GM12874 (cell line): ENCODE measurements around the gene PTPN7.

Source experiments
- TF ChIP-seq, protein P1 (sequence below): IDR thresholded peaks from 2 replicates; pipeline ENCODE4 v1.5.1; 2011; ENCODE audit warnings: low read depth, mild to moderate bottlenecking, control low read depth, low read length, moderate library complexity; ENCODE audit not compliant: insufficient read depth

PTPN7 gene

DNA sequence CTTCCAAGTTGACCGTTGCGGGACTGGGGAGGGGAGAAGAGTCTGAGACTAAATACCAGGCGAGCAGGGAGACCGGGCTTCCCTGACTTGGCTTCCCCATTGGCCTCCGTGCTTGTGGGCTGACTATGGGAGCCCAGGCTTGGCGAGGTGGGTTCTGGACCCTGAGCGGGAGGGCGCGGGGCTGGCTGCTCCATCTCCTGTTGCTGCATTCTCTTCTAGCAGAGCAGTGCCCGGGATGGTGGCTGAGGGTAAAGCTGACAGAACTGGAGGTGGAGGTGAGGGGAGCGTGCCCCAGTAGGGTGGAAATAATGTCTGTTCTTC lies 33.9 kb upstream of the PTPN7 start:
- TF ChIP-seq, protein P1, sequence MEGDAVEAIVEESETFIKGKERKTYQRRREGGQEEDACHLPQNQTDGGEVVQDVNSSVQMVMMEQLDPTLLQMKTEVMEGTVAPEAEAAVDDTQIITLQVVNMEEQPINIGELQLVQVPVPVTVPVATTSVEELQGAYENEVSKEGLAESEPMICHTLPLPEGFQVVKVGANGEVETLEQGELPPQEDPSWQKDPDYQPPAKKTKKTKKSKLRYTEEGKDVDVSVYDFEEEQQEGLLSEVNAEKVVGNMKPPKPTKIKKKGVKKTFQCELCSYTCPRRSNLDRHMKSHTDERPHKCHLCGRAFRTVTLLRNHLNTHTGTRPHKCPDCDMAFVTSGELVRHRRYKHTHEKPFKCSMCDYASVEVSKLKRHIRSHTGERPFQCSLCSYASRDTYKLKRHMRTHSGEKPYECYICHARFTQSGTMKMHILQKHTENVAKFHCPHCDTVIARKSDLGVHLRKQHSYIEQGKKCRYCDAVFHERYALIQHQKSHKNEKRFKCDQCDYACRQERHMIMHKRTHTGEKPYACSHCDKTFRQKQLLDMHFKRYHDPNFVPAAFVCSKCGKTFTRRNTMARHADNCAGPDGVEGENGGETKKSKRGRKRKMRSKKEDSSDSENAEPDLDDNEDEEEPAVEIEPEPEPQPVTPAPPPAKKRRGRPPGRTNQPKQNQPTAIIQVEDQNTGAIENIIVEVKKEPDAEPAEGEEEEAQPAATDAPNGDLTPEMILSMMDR, result no peak

DNA sequence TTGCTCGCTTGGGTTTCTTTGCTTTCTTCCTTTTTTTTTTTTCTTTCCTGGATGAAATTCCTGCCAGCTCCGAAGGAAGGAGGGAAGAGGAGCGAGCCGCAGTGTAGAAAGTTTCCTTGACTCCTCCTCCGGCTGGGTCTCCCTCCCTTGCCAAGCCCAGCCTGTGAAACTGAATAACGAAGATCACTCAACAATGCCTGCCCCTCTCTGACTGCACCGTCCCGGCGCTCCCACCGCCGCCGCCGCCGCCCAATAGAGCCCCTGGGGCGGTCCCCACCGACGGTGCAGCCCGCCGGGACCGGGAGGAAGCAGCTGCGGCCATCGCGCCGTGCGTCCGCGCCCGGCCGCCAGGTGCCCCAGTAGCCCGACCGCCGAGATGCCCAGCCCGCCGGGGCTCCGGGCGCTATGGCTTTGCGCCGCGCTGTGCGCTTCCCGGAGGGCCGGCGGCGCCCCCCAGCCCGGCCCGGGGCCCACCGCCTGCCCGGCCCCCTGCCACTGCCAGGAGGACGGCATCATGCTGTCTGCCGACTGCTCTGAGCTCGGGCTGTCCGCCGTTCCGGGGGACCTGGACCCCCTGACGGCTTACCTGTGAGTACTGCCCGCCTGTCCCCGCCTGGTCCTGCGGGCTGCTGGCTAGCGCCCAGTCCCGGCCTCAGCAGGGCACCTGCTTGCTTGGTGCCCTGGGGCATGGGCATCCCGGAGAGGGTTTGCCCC lies 33.4 kb upstream of the PTPN7 start, which contains the start of gene LGR6:
LGR6 (plus strand) TSS at position 186 of the 714 bp plus-strand sequence; CDS start at position 377, 191 bp downstream.
- TF ChIP-seq, protein P1, result no peak

DNA sequence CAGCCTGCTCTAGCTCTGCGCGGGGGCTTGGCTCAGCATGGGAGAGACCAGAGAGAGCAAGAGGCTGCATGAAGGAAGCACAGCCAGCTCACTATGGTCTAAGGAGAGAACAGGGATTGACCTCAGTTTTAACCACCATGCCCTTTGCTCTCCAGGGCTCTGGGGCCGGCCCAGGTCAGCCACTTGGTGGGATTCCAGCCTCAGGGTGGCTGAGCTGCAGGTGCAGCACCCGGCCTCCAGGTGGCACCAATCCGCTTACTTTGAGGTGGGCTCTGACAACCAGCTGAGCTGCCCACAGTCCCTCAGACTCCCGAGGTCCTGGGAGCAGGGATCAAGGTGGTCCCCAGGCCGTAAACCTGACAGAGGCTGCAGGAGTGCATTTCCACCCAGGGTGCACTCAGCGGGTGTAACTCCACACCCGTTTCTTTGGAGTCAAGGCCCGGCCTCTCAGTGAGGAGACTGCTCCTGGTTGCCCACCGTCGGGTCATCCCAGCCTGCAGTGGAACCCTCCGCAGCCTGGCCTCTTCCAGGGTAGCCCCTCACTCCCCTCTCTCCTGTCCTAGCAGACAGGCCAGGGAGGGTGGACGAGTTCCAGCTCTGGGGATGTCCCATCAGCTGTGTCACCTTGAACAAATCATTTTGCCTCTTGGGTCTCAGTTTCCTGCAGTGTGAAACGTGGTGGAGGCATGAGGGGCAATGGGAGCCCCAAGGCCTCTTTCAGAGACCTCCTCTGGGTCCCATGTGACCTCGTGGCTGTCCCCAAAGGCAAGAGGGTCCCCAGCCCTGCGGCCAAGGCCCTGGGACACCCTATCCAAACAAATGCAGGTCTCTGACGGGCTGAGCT lies 32.6 kb upstream of the PTPN7 start:
- TF ChIP-seq, protein P1, result peak; percentile 95

DNA sequence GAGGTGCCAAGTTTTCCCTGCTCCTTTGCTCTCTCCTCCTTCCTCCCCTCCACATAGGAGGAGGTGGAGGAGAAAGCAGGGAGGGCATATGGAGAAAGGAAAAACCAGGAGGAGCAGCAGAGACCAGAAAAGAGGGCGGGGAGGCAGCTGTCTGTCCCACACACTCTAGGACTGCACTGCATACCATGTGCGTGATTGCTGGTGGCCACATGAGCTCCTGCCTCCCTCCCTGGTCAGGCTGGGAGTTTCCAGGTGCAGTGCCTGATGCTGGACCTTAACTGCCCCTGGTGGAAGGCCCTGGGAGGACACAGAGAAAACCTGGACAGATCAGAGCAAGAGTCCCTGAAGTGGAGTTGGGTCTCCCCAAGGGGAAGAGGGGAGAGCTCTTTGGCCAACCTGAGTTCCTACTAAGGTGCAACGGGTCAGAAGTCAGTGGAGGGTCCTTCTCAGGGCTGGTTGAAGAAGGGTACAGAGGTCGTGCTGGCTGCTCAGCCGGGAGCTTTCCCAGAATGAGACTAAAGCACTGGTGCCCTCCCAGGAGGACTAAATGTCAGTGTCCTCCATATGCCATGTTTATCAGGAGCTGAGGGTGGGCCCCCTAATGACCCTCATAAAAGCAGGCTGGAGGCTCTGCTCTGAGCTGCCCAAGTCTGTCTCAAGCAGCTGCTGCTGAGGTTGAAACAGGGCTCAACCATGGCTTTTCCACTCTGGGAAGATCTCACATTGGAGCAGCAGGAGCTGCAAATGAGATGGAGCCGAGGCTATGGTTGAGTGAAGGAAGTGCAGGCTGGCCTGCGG lies 29.7 kb upstream of the PTPN7 start:
- TF ChIP-seq, protein P1, result no peak

DNA sequence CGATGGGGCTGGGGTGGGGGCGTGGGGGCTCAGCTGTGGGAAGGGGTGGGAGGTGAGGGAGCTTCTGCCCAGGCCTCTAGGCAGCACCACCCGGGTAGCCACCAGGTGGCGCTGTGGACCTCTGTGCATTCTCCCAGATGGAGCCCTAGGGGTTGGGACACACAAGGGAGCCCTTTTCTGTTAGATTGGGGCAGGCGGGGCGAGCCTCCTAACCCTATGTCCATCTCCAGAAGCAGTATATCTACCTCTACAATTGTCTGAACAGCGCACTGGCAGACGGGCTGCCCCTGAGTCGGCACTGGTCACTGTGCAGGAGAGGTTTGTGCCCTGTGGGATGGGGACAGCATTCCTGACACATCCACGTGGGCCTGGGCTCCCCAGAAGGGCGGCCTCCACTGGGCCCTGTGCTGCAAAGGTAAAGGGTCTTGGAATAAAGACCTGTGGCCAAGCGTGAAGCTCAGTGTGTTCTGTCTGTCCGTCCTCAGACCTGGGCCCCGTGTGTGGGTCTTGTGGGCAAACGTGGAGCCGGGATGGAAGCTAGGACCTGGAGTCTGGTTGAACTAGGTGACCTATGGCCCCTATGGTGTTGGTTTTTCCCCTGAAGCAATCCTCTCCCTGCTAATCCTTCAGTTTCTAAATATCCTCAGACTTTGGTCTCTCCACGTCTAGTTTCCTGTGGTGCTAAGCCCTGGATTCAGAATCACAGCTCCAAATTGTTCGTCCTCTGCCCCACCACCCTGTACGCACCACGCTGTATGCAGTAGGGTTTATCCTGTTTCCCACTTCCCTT lies 28.8 kb upstream of the PTPN7 start:
- TF ChIP-seq, protein P1, result peak; percentile 83

GRCh38 chr1:202187697-202188407 lies 27.4 kb upstream of the PTPN7 start:
- TF ChIP-seq, protein P1, result no peak
